G401 (cell line): ENCODE results near the gene ABTB1. TPM values are rescaled to one million over a fixed set of nuclear protein-coding genes. Genes with fewer than 3 reads are reported as not detected.
"Not testable (repeated sequence)": the region's sequence is repeated elsewhere in the genome, so short reads cannot be mapped to it uniquely, and the experiment has no call there.

Experiments
- DNase-seq: peaks from one replicate; pipeline ENCODE4 v3.0.0-alpha.2; 2015; ENCODE audit warnings: low spot score
- in situ Hi-C: cut with HindIII; loops from 2 replicates; pipeline ENCODE4 v1.10.0; 2016; ENCODE audit warnings: low sequenced_read_pairs, mixed read lengths
- total RNA-seq: library from RNA; depleted of rRNA; stranded (reverse); fragments of >200 nt; shearing (Covaris generic); gene quantifications from 2 replicates; pipeline ENCODE4 v1.2.3, GENCODE V29; 2014

ABTB1 gene
- total RNA-seq, 1 experiment from 2014 or later: 4.8 TPM

DNA sequence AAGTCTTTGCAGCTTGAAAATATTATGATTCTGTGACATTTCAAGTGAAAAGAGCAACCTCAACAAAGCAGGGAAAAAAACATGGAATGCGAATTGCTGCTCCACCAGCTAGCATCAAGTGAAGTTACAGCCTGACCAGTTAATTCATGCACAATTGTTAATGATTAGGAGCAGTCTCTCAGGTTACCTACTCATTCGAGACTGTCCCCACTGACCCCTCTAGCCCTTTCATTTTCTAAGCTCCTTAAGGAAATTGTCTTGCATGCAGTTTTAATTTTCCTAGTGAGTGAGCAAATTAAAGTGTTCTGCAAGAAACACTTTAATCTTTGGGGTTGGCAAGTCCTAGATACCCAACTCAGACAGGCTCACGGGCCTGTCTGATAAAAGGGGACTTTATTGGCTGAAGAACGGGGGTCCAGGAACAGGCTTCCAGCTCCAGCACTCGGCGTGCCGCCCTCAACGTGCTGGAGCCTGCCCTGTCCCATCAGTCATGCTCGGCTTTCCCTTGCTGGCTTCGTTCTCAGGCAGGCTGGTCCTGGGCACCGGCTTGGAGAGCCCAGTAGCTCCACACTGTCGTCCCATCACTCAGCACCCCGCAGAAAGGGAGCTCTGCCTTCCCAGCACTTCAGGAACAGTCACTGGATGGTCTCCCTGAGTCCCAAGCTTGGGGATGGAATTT lies 25.4 kb upstream of the ABTB1 start:
- in situ Hi-C loops: no loop called here
- no peak for DNase-seq

DNA sequence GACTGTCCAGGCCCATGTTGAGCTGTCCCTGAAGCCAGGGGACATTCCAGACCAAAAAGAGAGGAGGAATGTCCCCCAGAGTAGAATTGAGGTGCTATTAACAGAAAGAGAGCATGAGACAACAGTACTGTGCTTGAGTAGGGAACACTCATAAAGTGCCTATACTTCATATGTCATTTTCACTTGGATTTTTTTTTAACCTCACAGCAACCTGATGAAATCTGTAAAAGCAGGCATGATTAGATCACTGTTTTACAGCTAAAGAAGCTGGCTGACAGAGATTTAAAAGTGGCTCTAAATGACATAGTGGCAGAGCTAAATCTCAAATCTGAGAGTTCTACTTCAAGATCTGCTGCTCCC lies 24.9 kb upstream of the ABTB1 start:
- DNase-seq: no peak
- in situ Hi-C loops: no loop called here

DNA sequence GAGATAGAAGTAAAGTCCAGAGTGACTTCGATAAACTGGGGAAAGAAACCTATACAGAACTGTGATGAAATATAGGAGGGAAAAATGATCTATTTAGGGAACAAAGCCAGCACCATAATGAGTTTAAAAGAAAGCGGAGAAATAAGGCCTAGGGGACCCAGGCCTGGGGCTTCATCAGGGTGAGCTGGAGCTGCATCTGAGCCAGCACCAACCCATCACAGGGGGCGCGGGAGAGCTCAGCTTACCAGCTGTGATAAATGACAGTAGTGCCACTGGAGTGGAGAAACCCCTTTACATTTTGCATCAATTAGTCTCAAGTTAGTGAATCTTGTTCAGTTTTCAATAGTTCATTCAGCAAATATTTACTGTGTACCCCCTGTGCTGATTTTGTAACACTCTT lies 22.5 kb upstream of the ABTB1 start:
- DNase-seq: no peak
- in situ Hi-C loops: no loop called here

DNA sequence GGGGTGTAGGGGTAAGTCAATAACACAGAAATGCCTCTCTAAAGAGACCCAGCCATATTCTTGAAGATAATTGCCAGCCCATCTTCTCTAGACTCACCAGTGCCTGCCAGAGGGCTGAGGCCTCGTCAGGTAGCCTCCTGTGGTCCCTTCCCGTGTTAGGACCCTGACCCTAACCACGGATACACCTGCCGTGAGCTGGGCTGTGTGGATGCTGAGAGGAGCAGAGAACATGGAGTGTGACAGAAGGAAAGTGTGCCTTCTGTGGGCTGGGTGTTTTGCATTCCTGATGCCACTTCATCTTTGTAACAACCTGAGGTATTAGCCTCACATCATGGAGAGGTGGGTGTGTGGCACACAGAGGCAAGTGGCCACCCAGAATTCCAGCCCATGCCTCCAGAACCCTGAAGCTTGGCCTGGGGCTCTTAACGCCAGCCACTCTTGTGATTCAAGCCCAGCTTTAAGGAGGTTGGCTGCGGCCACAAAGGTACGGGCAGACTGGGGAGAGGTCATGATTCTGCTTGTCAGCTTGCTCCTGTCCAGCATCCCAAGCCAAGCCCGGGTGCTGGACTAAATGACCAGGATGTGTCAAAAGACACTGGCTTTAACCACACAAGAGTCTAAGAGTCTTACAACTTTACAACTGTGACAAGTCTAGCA lies 21.1 kb upstream of the ABTB1 start:
- in situ Hi-C loops: no loop called here
- no peak for DNase-seq

DNA sequence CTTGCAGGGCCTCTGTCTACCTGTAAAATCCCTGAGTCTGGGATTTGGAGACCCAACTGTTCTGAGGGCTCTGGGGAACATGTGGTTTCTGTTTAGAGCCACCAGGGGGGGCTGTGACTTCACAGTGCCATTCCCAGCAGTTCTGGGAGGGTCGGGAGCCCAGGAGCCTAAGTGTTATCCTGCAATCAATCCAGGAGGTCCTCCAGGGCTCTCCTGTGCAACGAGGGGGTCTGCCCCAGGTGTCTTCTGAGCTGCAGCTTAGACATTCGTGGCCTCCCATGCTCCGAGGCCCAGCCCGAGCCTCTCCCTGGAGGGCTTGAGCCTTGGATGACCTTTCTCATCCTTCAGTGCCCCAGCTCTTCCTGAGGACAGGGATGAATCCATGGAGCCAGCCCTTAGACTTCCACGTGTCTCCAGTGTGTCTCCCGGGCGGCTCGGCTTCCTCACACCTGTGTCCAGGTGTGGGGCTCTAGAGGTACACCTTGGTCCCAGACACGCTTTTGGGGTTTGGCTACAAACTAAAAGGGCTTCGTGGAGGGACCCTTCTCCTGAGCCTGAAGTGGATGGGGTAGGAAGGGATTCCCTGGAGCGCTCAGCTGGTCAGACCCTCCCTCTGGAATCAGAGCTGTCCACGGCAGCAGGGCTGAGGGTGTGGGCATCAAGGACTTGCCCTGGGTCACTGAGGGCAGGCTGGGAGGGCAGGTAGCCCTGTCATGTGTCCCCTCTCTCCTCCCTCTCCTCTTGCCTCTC lies 20.3 kb upstream of the ABTB1 start:
- DNase-seq: peak; percentile 81

DNA sequence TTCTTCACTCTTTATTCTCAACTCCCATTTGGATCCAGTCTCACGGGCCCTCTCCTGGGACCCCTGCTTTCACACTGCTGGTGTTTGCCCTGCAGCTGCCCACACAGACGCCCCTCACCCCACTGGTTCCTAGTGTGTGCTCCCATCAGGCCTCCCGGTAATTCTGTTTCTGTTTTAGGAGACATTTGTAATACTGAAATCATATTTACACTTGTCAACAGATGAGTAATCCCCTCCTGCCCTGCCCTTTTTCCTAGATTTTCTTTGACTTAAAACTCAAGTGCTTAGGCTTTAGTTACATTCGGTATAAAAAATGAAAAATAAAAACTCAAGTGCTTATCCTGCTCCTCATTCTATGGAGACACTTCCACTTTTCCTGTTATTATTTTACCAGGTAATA lies 18.4 kb upstream of the ABTB1 start:
- no peak for DNase-seq
- in situ Hi-C loops: no loop called here

More for the DNA sequence above, 20.3 kb upstream of the ABTB1 start:
- in situ Hi-C loops: no loop called here

DNA sequence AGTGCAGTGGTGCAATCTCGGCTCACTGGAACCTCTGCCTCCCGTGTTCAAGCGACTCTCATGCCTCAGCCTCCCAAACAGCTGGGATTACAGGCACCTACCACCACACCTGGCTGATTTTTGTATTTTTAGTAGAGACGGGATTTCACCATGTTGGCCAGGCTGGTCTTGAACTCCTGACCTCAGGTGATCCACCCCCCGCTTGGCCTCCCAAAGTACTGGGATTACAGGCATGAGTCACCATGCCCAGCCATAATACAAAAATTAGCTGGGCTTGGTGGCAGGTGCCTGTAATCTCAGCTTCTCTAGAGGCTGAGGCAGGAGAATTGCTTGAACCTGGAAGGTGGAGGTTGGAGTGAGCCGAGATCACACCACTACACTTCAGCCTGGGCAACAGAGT lies 17.8 kb upstream of the ABTB1 start:
- in situ Hi-C loops, DNase-seq: not testable (repeated sequence)

DNA sequence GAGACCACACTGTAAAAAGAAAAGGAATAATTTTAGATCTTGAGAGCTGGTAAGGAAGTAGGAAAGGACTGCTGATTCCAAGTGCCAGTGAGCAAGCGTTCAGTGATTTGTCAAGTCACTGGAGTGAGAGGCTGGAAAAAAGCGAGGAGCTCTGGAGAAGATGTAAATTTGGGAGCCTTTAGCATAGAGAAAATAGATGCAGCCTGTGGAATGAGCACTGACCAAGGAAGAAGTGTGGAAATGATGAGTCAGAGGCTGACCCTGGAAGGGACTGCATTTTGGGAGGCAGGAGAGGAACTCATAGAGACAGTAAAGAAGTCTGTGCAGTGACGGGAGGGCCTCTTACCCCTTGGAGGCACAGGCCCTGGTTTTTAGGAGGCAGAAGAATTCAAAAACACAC lies 17.1 kb upstream of the ABTB1 start:
- in situ Hi-C loops: no loop called here
- no peak for DNase-seq

DNA sequence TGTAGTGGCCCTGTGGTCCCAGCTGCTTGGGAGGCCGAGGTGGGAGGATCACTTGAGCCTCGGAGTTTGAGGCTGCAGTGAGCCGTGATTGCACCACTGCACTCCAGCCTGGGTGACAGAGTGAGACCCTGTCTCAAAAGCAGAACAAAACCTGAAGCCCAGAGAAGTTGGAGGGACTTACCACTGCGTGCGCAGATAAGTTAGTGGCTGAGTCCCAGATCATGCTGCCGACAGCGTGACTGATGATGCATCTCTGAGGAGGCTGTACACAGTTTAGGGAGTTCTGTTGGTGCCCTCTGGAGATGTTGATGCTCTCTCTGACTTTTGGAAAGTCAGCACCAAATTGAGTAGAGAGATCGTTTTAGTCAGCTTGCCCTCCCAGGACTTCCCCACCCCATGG lies 15.8 kb upstream of the ABTB1 start:
- in situ Hi-C loops: no loop called here
- no peak for DNase-seq

DNA sequence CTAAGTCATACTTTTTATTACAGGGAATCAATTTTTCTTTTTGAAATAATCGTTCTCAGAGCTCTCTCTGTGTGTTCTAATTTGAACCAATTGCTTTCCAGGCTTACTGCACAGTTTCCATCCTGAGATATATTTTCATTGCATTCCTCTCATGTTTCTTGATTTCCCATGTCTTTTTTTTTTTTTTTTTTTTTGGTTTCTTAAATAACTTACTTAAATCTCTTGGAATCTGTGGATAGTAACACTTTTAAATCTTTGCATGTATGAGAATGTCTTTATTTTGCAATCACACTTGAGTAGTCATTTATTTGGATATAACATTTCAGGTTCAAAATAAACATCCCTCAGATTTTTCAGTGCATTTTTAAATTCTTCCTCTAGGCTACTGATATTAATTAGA lies 14.5 kb upstream of the ABTB1 start:
- DNase-seq: no peak
- in situ Hi-C loops: no loop called here

DNA sequence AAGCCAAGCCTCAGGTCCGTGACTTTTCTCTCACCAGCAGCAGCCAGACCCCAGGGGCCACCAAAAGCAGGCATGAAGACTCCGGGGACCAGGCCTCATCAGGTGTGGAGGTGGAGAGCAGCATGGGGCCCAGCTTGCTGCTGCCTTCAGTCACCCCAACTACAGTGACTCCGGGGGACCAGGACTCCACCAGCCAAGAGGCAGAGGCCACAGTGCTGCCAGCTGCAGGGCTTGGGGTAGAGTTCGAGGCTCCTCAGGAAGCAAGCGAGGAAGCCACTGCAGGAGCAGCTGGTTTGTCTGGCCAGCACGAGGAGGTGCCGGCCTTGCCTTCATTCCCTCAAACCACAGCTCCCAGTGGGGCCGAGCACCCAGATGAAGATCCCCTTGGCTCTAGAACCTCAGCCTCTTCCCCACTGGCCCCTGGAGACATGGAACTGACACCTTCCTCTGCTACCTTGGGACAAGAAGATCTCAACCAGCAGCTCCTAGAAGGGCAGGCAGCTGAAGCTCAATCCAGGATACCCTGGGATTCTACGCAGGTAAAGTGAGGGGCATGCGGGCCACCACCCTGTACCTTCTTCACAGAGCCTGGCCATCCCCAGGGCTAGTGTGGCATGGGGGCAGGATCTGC lies 12.0 kb upstream of the ABTB1 start:
- DNase-seq: no peak
- in situ Hi-C loops: no loop called here

DNA sequence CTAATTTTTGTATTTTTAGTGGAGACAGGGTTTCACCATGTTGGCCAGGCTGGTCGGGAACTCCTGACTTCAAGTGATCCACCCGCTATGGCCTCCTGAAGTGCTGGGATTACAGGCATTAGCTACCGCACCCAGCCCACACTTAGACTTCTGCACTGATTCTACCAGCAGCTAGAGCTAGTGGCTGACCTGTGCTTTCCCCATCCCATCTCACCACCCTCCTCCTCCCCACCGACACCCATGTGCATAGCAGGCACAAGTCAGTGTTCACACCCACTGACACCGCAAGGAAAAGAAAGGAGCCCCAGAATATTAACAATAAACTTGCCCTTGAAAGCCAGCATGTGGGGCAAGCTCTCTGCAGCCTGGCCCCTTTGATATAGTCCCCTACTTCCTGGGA lies 11.2 kb upstream of the ABTB1 start:
- in situ Hi-C loops: no loop called here
- no peak for DNase-seq

DNA sequence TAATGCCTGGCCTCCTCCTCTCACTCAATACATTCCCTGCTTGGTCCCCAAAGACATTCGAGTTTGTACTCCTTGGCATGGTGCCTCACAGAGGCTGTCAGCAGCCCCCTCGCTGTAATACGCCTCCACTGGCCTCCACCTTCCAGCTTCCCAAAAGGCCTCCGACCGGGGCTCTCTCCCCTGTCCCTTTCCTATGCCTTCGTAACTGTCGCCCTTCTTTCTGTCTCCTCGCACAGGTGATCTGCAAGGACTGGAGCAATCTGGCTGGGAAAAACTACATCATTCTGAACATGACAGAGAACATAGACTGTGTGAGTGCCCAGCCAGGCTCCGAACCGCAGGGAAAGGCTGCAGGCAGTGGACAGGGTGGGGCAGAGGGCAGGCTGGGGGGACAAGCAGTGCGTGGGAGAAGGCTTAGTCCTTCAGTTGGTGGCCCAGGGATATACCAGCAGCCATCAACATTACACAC lies 10.7 kb upstream of the ABTB1 start:
- no peak for DNase-seq
- in situ Hi-C loops: no loop called here

DNA sequence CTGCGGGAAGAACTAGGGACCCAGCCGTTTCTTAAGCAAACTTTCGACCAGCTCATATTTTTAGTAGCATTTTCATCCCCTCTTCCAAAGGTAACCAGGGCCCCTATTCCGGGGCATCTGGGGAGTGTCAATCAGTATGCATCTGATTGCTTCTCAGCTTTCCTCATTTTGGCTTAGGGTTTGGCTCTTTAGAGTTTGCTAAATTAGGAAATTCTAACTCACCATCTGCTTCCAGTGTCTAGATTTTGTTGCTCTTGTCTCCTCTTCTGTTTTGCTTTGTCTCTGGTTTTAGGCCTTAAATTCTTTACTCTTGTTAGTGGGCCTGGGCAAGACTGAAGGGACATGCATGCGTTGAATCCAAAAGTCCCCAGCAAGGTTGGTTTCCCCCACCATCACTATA lies 9.6 kb upstream of the ABTB1 start:
- in situ Hi-C loops: no loop called here
- peak; percentile 59 for DNase-seq

DNA sequence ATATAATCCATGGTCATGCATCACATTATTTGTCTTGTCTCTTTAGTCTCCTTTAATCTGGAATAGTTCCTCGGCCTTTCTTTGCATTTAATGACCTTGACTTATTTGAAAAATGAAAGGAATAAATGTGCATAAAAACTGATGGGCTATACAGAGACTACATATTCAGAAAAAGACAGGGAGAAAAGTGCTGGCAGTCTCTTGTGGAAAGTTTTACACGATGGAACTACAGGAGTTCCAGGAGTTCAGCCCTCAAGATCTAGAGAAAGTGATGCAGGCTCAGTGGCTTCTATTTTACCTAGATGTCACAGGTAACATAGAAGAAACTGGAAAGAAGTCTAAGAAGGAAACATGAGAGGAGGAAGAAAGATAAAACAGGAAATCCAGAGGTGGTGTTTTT lies 7.6 kb upstream of the ABTB1 start:
- in situ Hi-C loops: no loop called here
- DNase-seq: no peak

DNA sequence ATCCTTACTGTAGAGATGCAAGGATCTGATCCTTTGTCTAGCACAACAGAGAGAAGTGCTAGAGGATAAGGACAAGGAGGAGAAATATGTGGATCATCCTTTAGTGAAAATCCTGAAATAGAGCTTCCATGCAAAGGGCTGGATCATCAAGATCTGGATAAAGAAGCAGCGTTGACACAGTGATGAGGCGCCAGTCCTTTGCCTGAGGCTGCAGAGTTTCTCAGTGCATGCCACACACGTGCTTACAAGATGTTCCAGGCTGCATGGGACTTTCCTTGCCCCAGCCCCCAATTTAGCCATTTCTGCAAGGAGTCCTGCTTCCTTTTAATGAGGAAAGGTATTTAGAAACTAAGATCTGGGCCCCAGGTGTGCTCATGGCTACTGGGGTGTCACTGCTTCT lies 7.2 kb upstream of the ABTB1 start:
- in situ Hi-C loops: no loop called here
- DNase-seq: no peak

DNA sequence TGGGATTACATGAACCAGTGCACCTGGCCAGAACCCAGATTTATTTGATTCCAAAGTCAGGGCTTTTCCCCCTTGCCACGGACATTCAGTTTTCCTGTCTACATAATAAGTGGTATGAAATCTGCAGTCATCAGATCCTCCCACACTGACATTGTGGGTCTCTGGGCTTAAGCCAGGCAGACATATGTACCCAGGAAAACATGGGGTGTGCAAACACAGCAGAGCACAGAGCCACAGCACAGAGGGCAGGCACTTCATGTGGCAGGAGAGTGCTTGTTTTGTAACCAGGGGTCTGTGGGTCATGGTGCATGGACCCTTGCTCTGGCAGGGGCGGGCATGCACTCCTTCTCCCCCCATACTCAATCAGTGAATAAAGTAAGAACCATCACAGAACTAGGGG lies 6.1 kb upstream of the ABTB1 start:
- DNase-seq: peak; percentile 54
- in situ Hi-C loops: no loop called here

DNA sequence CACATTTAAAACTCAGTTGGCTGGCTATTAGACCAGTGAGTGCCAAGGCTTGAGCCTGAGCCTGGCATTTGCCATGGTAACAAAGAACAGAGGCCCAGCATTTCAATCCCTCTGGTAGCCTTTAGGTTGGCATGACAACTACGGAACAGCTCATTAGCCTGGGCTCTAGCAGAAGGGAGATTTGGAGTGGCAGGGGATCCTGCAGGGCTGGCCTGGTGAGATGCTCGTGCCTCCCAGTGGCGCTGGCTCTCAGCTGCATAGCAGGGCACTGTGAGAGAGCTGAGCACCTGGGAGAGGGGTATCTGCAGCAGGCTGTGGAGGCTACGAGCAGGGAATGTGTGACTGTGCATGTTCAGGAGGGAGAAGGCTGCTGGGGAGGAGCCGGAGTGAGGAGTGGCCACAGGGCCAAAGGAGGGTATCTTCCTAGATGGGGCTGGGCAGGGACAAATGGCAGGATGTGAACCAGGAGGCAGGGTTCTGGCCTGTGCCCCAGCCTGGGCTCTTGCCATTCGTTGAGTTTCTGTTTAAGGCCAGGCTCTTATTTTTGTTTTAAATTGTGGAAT lies 5.6 kb upstream of the ABTB1 start:
- in situ Hi-C loops: no loop called here
- DNase-seq: peak; percentile 90

DNA sequence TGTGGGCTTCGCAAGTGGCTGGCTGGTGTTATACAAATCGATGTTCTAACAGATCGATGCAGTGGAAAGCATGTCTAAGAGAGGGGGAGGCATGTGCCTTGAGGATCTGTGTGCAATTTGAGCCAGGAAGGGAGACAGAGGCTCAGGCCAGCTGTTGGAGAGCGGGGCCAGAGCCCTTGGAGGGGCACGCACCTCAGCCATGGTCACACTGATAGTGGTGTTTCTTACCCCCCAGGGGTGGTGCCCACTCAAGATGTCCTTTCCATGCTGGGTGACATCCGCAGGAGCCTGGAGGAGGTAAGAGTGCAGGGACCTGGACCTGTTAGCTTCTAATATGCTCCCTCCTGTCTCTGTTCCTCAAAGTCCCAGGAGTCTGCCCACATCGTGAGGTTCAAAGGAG lies 3.8 kb upstream of the ABTB1 start:
- DNase-seq: no peak
- in situ Hi-C loops: no loop called here
